Inflammatory macrophage treated with lipopolysaccharide for 1 hour (primary cell): ENCODE results near the gene CD28.
A peak's percentile ranks its signal among the peaks of the same experiment; 100 is the strongest.
"Not testable (repeated sequence)": the region's sequence is repeated elsewhere in the genome, so short reads cannot be mapped to it uniquely, and the experiment has no call there.

Experiments used
- DNase-seq, 2 donors: peaks; one replicate each; pipeline ENCODE4 v3.0.0-alpha.2; 2020 to 2022

The CD28 gene

GRCh38 chr2:203687165-203687564, 19.3 kb upstream of the CD28 start:
- no peak for DNase-seq

DNA sequence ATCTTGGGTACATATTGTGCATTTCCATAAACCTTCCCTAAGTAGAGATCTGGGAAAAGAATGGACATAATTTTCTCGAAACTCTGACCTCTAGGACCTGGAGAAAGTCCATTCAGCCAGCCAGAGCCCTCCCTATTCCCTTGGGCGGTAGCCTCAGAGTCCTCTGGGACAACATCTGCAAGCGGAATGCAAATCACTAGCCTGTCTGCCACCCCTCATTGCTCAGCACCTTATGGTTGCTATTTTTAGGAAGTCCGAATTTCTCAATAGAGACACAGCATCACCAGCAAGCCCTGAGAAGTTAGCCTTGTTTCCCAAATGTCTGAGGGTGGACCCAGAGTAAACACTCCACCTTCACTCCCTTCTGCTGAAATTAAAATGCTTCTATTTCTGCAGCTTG, 17.6 kb upstream of the CD28 start:
- DNase-seq: peak; percentile 68 to 96

- DNase-seq: peak in 1 of 2 donors; percentile 35
Measured at GRCh38 chr2:203689426-203690116, 16.9 kb upstream of the CD28 start.

GRCh38 chr2:203690117-203690431, 16.4 kb upstream of the CD28 start:
- DNase-seq: no peak

DNA sequence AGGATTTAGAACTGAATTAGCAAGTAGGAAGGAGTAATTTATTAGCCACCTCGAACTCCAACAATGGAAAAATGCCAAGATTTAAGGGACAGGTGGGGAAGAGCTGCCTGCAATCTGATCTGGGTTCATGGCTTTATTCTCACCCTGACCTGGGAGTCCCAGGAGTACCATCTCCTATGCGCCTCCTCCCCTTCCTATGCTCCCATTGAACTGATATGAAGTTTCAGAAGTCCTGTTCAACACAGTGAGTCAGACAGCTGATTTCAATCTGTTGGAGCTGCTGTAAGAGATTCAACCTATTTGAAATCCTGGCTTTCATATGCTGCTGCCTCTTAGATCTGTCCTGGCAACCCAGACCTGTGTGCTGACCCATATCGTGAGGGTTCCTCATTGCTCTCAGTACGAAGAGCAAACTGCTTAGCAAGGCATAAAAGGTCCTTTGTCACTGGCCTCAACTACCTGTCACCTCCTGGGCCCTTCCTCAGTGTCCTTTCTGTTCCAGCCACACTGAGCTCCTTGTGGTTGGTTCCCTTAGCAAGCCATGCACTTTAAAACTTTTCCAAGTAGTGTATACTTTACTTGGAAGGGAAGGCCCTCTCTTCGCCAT, 15.9 kb upstream of the CD28 start:
- no peak for DNase-seq

GRCh38 chr2:203691149-203691548, 15.3 kb upstream of the CD28 start:
- no peak for DNase-seq

DNA sequence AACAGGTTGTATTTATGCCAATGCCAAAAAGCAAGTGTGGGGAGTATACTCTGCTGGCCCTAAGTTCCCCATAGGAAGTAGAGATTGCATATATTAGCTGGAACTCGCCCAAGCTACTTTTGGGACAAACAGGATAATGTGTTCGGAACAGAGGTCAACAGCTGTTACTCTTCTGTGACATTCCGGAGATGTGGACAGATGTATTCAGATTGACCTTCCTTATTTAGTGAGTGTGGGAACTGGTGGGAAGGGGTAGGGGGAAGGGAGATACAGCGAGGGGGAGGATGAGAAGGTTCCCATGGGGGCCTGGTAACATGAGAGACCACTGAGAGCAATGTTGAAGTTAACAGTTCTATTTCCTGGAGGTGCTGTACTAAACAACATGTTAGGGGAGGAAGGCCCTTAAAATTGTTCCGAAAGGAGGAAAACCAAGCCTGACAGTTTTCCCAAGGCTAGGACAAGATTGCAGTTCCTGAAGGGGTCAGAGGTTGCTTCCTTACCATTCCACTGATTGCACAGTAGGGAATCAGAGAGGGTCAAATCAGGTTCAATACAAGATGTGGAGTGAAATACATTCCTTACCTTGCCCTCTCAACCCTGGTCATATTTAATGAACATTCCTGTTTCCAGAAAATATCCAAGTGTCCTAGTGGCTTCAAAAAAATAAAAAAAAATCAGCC, 14.3 kb upstream of the CD28 start:
- DNase-seq: no peak

DNA sequence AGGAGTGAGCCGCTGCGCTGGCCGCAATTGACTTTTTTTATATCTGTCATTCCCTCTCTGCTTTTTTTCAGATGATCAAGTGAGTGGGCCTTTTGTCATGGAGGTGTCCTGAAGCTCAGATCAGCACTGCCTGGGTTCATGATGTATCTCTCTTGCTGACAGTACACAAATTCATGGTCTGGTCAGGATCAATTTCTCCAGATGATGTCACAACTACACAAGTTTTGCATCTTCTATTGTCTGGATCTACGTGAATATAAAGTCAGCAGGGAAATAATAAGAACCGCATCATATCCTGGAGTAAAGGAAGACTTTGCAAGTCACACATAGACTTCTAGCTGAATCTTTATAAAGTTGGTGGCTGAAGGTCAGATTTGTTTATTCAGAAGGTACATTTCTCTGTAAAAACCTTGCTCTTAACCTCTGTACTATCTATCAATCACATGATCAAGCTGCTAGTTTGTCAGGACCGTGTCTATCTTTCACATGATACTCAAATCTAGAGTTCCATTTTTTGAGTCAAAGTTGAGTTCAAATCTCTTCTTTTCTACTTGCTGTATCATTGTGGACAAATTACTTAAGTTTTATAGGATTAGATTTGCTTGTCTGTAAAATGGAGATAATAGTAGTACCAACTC, 13.1 kb upstream of the CD28 start:
- DNase-seq: no peak

GRCh38 chr2:203694191-203694590, 12.2 kb upstream of the CD28 start:
- no peak for DNase-seq

DNA sequence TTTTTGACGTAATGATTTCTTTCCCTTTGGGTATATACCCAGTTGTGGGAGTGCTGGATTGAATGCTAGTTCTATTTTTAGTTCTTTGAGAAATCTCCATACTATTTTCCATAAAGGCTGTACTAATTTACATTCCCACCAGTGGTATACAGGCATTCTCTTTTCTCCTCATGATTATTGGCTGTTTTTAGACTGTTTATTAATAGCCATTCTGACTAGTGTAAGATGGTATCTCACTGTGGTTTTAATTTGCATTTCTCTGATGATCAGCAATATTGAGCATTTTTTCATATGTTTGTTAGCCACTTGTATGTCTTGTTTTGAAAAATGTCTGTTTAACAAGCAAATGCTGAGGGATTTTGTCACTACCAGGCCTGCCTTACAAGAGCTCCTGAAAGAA, 9.2 kb upstream of the CD28 start:
- no peak for DNase-seq

DNA sequence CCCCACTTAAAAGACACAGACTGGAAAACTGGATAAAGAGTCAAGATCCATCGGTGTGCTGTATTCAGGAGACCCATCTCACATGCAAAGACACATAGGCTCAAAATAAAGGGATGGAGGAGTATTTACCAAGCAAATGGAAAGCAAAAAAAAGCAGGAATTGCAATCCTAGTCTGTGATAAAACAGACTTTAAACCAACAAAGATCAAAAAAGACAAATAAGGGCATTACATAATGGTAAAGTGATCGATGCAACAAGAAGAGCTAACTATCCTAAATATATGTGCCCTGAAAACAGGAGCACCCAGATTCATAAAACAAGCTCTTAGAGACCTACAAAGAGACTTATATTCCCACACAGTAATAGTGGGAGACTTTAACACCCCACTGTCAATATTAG, 8.7 kb upstream of the CD28 start:
- DNase-seq: not testable (repeated sequence)

DNA sequence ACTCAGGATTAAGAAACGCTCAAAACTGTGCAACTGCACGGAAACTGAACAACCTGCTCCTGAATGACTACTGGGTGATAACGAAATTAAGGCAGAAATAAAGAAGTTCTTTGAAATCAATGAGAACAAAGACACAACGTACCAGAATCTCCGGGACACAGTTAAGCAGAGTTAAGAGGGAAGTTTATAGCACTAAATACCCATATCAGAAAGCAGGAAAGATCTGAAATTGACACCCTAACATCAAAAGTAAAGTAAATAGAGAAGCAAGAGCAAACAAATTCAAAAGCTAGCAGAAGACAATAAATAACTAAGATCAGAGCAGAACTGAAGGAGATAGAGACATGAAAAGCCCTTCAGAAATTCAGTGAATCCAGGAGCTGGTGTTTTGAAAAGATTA, 8.0 kb upstream of the CD28 start:
- not testable (repeated sequence) for DNase-seq

GRCh38 chr2:203704430-203704829, 2.0 kb upstream of the CD28 start:
- DNase-seq: no peak

- peak in 1 of 2 donors; percentile 24 for DNase-seq
Measured at GRCh38 chr2:203705178-203705577, 1.3 kb upstream of the CD28 start.

- no peak for DNase-seq
Measured at GRCh38 chr2:203707530-203707929, 1.1 kb downstream of the CD28 start.

DNA sequence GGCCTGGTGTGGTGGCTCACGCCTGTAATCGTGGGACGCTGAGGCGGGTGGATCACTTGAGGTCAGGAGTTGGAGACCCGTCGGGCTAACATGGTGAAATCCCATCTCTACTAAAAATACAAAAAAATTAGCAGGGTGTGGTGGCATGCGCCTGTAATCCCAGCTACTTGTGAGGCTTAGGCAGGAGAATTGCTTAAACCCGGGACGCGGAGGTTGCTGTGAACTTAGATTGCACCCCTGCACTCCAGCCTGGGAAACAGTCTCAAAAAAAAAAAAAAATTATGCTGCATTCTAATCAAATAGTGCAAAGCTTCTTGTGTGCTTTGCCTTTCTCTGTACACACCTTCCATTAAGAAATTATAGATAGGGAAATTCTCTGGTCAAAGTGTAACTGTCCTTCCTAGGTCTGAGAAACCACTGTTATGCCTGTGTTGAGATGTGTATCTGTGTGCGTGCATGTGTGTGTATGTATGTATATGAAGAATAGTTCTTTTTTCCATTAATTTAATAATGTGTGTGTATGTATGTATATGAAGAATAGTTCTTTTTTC, 2.5 kb downstream of the CD28 start:
- no peak for DNase-seq

DNA sequence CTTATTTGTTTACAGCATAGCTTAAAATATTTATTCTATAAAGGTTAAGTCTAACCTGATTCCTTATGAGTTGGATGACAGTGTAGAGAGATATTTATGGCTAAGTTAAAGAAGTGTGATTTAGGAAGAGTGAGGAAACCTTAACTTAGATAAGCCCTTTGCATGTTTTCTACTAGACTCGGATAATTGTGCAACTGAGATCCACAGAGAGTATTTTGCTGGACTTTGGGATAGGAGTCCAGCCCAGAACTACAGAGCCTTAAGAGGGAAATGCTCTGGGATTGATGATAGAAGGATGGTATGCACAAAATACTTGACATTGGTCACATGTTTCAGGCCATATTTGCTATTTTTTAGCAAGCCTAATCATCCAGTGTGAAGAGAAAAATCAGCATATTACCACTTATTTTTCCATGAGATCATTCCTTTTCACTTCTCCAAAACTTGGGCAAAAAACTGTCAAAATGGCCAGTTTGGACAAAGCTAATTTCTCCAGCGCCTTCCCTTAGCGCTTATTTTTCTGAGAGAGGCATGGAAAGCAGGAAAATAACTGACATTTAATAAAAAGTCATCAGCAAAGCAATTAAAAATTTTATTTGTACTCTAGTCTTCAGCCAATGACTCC, 3.1 kb downstream of the CD28 start:
- no peak for DNase-seq

GRCh38 chr2:203710226-203710625, 3.8 kb downstream of the CD28 start:
- no peak for DNase-seq

GRCh38 chr2:203710952-203711351, 4.5 kb downstream of the CD28 start:
- DNase-seq: no peak

DNA sequence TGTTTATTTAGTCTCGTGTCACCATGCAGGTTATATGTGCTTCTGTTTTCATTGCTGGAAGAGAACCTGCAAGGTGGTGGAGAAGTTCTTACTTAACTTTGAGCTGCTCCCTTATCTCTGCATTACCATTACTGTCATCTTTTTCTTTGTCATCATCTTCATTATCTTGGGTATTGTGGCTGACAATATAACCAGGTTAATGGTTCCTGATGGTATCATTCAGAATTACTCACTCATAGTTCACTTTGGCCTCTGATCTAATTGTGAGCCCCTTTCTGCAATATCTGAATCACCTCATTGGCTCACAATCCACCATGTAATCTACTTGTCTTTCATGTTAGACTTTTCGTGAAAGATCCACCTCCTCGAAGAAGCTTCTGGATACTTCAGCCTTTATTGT, 5.0 kb downstream of the CD28 start:
- no peak for DNase-seq

- DNase-seq: no peak
Measured at GRCh38 chr2:203713381-203713780, 6.9 kb downstream of the CD28 start.

- no peak for DNase-seq
Measured at GRCh38 chr2:203714112-203714511, 7.7 kb downstream of the CD28 start.

GRCh38 chr2:203715744-203716143, 9.3 kb downstream of the CD28 start:
- DNase-seq: no peak
